Activated gamma-delta T cell (primary cell): Measurements from ENCODE around the gene PODXL.
"Not testable (repeated sequence)": the region's sequence is repeated elsewhere in the genome, so short reads cannot be mapped to it uniquely, and the experiment has no call there.

Experiments
- DNase-seq: peaks from one replicate; lab custom pipeline; 2025; lab: John Stamatoyannopoulos, UW

PODXL gene

GRCh38 chr7:131494182-131494581 lies 62.2 kb downstream of the PODXL start:
- no peak for DNase-seq

GRCh38 chr7:131493581-131493980 lies 62.8 kb downstream of the PODXL start:
- DNase-seq = no peak

- DNase-seq = no peak
Measured at GRCh38 chr7:131493081-131493480, 63.3 kb downstream of the PODXL start.

- no peak for DNase-seq
Measured at GRCh38 chr7:131489881-131490280, 66.5 kb downstream of the PODXL start.

- no peak for DNase-seq
Measured at GRCh38 chr7:131489196-131489595, 67.2 kb downstream of the PODXL start.

- no peak for DNase-seq
Measured at GRCh38 chr7:131488361-131488760, 68.1 kb downstream of the PODXL start.

GRCh38 chr7:131487217-131487616 lies 69.2 kb downstream of the PODXL start:
- DNase-seq = no peak

- no peak for DNase-seq
Measured at GRCh38 chr7:131486346-131486745, 70.1 kb downstream of the PODXL start.

- no peak for DNase-seq
Measured at GRCh38 chr7:131483586-131483985, 72.8 kb downstream of the PODXL start.

- DNase-seq = no peak
Measured at GRCh38 chr7:131482800-131483199, 73.6 kb downstream of the PODXL start.

- no peak for DNase-seq
Measured at GRCh38 chr7:131480384-131481315, 75.8 kb downstream of the PODXL start.

- DNase-seq = no peak
Measured at GRCh38 chr7:131476740-131477139, 79.7 kb downstream of the PODXL start.

- no peak for DNase-seq
Measured at GRCh38 chr7:131471250-131472004, 85.0 kb downstream of the PODXL start.

GRCh38 chr7:131467788-131468187 lies 88.6 kb downstream of the PODXL start:
- DNase-seq = no peak

GRCh38 chr7:131466735-131467365 lies 89.6 kb downstream of the PODXL start:
- DNase-seq = no peak

GRCh38 chr7:131462715-131463114 lies 93.7 kb downstream of the PODXL start:
- DNase-seq = not testable (repeated sequence)

GRCh38 chr7:131462059-131462458 lies 94.4 kb downstream of the PODXL start:
- no peak for DNase-seq

- no peak for DNase-seq
Measured at GRCh38 chr7:131459256-131459655, 97.2 kb downstream of the PODXL start.

- no peak for DNase-seq
Measured at GRCh38 chr7:131456338-131456737, 100.1 kb downstream of the PODXL start.

GRCh38 chr7:131455546-131455945 lies 100.9 kb downstream of the PODXL start:
- no peak for DNase-seq

GRCh38 chr7:131455001-131455400 lies 101.4 kb downstream of the PODXL start:
- no peak for DNase-seq

GRCh38 chr7:131454498-131454897 lies 101.9 kb downstream of the PODXL start:
- DNase-seq = no peak
